Stimulated activated CD8-positive, alpha-beta memory T cell treated with anti-CD3 and anti-CD28 coated beads, Interleukin-4, amount 100 ng/mL, for 48 hours (primary cell): ENCODE results near the gene FBXW4.
"Not testable (repeated sequence)": the region's sequence is repeated elsewhere in the genome, so short reads cannot be mapped to it uniquely, and the experiment has no call there.

ENCODE experiments used
- DNase-seq: peaks from one replicate; pipeline ENCODE4 v3.0.0-alpha.2; 2020

Gene FBXW4

GRCh38 chr10:101650863-101651262 is 44.1 kb downstream of the FBXW4 start:
- DNase-seq, result no peak

DNA sequence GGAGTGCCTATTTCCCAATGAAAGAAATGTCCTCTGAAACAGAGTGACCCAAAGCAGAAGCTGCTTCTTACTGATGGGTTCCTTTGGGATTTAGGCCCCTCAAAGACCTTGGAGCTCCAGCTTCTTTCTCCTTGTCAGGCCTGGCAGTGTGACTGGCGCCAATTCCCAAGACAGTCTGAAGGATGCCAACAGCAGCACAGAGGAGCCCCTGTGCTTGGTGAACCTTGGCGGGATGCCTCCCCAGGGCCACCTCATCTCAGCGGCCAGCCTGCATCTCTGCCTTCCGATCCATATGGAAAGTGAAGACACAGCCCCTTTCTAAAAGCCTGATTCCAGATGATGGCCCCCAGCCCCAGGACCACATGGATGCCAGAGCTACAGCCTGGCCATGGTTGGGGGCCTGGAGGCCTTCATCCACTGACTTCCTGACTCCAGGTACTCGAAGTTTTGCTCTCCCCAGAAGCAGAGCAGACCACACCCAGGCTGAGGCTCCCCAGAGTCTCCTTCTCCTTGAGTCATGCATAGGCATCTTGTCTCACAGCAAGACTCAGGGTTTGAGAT is 45.4 kb downstream of the FBXW4 start:
- no peak for DNase-seq

DNA sequence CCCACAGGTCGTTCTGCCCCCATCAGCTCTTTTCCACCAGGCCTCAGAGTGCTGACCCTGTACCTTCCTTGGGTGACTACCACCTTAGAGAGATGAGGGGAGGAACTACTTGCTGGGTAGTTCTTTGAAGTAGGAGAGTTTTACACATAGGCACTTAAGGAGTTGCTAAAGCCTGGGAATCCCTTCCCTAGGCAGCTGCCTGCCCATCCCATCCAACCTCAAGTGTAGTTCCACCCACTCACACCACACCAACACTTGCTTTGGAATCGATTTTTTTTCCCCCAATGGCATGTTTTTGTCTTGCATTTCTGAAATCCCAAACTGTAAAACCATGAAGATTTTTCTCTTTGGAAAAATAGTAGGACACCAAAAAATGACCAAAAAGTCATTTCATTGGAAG is 47.7 kb downstream of the FBXW4 start:
- no peak for DNase-seq

DNA sequence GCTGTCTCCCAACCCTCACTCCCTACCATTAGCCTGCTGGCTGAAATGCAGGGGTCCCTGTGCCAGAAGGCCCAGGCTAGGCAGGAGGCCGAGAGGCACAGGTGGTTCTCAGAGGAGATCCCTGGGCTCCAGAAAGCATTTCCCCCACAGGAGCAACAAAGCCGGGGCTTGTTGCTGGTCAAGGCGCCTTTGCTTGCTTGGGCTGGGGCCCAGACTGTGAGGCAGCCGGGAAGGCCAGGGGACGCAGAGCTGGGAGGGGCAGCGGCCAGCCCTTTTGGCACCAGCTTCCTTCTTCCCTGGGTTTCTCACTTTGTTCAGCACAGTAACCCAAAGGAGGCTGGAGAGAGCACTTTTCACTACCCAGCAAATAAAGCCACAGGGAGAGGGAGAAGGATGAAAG is 48.6 kb downstream of the FBXW4 start:
- no peak for DNase-seq

- no peak for DNase-seq
These were observed 49.3 kb downstream of the FBXW4 start for GRCh38 chr10:101645659-101646058.

- no peak for DNase-seq
These were observed 51.0 kb downstream of the FBXW4 start for GRCh38 chr10:101644002-101644401.

DNA sequence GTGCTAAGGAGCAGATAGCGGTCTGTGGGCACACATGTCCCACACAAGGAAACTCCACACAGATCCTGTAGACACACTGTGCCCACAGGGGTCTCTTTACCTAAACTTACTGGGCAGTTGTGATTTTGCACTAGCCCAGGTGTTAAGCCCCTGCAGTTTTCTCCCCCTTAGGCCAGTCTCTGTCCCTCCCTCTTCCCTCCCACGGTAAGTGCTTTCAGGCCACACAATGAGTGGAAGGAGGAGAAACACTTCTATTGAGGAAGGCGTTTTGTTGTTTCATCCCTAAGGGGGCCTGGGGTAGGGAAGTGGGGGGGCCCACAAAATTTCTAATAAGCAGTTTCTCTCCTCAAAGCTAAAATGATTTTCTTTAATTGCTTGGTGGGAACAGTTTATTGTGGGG is 51.4 kb downstream of the FBXW4 start:
- DNase-seq, result no peak

GRCh38 chr10:101639141-101639900 is 55.6 kb downstream of the FBXW4 start:
- no peak for DNase-seq

DNA sequence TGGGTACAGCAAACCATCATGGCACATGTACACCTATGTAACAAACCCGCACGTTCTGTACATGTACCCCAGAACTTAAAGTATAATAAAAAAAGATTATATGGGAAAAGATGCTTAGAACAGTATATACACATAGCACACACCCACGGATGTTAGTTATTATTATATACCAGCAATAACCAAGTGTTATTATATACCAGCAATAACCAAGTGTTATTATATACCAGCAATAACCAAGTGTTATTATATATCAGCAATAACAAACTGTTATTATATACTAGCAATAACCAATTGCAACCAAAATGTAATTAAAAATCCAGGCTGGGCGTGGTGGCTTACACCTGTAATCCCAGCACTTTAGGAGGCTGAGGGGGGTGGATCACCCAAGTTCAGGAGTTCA is 61.5 kb downstream of the FBXW4 start:
- not testable (repeated sequence) for DNase-seq

DNA sequence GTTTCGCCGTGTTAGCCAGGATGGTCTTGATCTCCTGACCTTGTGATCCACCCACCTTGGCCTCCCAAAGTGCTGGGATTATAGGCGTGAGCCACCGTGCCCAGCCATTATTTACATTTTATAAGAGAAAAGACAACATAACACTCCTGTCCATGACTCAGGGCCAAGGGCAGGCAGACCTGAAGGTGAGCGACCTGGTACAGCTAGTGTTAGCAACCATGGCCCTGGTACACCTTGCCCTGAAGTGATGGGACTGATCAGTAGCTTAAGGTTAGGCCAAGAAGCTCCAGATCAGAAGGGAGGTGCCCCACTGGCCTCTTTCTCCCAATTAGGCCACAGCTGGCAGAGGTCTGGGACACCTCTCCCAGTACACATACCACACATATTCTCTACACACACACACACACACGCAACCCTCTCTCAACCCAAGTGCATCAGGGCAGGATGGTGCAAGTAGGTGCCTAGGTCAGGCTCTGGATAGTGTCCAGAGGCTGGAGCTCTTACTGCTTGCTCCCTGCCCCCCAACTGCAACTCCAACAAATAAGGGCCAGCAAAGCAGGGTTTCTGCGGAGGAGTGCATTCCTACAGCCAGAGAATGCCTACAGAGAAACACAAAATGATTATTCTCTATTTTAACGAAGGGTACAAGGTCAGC is 63.0 kb downstream of the FBXW4 start:
- DNase-seq, result no peak

DNA sequence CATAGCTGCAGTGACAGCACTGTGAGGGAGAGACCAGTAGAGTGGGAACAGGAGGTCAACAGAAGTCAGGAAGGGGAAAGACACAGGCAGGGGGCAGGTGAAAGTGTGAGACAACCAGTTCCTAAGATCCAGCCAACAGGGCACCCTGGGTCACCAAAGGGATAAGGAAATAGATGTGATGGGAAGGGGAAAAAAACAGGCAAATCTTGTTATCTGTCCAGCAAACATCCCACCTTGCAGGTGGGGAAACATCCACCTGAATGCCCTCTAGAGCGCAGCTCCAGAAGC is 64.4 kb downstream of the FBXW4 start:
- no peak for DNase-seq

DNA sequence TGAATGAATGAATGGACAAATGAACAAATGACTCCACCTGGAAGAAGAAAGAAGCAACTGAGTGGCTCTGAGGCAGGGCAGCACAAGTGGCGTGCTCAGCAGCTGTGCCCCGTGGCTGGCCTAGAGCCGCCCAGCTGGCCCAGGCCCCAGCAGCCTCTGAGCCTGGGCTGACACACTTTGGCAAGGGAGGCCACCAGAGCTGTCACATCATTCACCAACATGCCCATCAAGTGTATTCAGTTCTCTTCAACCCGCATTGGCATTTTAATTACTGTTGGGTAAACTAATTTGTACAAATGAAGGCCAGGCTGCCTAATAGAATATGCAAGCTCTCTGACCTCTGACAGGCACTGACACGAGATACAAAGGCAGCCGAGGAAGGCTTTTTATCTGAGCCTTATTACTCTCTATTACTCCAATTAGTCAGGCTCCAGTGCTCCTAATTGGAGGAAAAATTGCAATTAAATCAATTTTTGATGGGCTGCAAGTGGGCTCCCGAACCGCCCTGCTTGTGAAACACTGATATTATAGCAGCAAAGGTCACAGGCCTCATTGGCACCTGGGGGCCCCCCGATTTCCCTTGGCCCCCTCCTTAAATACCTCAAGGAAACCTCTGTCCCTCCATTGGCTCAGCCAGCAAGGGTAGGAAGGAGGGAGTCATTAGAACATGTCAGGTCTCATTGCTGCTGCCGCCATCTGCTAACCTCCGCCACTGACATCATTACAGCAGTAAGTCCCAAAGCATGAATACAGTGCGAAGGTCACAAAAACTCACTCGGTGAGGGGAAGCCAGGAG is 64.9 kb downstream of the FBXW4 start:
- no peak for DNase-seq

- DNase-seq, result no peak
These were observed 69.1 kb downstream of the FBXW4 start for GRCh38 chr10:101625821-101626412.

DNA sequence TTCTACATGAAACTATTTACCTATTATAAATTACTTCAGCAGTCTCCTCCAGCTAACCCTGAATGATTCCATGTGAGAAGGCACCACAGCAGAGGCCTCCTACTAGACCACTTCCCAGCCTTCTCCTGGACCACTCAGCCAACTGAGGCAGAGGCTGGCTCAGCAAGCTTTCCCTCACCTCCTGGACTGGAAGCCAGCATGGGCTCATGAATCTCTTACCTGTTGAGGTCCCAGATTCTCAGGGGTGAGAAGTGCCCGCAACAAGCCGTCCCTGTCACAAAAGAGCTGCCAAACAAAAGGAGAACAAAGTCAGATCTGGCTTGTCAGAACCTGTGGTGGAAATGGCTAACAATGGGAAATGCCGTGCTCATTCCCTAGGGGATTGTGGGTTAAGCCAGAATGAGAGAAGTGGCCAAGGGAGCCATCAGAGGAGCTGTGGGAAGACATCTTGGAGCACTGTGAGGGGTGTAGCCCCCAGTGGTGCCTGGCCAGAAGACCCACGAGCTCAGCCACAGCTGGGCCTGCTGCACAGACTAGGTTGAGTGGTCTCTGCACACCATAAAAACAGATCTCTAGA is 70.4 kb downstream of the FBXW4 start:
- no peak for DNase-seq

DNA sequence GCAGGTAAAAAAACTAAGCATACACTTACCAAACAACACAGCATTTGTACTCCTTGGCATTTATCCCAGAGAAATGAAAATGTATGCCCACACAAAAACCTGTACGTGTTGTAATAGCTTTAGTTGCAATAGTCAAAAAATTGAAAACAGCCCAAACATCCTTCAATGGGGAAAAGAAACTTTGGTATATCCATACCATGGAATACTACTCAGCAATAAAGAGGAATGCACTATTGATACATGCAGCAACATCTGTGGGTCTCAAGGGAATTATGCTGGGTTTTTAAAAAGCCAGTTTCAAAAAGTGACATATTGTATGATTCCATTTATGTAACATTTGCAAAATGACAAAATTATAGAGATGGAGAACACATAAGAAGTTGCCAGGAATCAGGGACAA is 71.4 kb downstream of the FBXW4 start:
- no peak for DNase-seq

GRCh38 chr10:101619983-101620382 is 75.0 kb downstream of the FBXW4 start:
- DNase-seq, result no peak

DNA sequence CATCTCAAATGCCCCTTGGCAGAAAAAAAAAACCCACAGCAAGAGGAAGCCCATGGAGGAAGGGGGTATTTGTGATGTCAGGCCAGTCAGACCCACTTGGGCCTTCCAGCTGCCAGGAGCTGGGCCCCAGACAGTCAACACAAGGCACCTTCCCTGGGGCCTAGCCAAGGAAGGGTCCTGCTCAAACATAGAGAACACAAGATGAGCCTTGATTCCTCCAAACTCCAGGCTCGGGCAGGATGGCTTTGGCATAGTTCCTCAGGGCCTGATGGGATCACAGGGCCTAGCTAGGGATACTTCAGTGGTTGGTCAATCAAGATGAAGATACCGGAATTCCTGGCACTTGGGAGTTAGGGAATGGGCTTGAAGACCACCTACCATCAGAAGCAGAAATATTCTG is 76.1 kb downstream of the FBXW4 start:
- DNase-seq, result no peak

DNA sequence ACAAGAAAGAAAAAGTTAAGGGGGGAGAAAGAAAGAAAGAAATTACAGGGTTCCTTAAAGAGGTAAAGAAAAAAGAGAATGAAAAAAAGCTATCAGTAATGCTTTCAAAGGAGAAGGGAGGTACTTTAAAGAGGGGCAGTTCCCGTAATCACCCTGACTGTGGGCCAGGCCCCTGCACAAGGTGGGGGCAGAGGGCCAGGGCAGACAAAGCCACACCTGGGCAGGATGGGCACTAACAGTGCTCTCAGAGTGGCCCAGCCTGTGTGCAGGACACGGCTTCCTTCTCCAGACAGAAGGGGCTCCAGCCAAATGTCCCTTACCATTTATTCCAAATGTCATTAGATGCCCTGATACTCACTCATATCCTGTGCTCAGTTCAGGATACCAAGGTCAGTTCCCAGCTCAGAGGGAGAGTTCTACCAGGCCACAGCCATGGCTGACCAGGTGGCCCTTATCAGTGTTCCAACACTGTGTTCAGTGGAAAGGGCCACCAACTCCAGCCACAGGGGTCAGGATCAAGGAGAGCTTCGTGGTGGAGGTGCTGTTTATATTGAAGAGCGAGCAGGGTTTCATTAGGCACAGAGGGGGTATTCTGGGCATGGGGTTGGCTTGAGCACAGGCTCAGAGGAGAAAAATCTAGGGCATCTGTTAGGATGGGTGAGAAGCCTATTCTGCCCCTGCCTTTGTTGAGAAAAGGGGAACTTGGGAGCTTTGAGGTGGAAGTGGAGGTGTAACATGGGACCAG is 77.0 kb downstream of the FBXW4 start:
- DNase-seq, result no peak

DNA sequence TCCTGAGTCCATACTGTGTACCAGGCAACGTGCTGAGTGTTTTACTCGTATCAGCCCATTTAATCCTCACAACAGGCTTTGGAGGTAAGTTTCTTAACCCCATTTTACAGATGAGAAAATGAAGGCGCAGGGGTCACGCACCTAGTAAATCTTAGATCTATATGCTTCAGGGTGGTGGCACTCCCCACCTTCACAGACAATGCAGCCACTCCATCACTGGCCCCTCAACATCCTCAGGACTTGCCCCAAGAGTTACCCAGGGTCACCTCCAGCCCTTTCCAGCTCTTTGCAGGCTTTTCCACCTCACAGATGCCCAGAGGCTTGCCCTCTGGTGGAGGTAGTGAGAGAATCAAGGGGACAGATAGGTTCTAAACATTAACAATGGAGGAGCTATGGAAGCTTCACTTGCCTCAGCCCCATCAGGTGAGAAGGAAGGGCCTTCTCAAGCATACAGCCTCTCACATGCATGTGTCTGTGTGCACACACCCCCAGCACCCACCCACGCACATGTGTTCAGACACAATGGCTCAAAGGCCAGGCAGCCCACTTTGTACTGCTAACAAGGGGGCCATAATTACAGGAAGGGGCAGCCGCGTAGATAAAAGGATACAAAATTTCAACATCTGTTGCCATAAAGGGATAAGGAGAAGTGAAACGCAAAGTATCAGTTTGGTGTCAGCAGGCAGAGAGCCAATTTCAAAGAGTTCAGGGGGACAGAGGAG is 77.7 kb downstream of the FBXW4 start:
- no peak for DNase-seq

DNA sequence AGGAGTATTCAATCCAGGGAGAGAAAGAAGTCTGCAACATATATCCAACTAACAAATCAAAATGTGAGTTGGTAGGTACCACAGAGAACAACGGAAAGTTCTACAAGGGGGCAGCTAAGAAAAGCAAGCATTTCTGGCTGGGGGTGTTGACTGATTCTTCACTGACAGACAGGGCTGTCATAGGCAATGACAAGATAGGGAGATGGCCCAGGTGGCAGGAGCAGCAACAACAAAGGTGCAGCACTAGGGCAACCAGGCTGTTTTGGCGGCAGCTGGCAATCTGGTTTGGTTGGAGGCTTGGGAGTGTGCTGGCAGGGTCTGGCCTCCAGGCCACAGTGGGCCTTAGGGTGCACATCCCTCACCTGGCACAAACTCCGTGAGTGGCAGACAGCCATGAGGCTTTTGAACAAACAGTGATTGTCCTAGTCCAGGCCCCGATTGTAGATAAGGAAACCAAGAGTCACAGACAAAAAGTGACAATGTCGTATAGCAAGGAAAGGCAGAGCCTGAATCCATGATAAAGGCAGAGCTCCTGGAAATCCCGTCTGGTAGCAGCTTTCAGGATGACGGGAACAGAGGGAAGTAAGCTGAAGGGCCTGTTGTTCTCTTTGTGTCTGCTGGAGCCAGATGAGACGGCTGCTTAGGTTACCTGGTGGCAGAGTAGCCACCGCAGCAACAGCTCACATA is 78.4 kb downstream of the FBXW4 start:
- no peak for DNase-seq

GRCh38 chr10:101615525-101616116 is 79.3 kb downstream of the FBXW4 start:
- no peak for DNase-seq
